Activated B cell treated with CpG ODN at 0.5 μM for 24 hours (primary cell): ENCODE measurements around the gene RAB11FIP3. TPM values are rescaled to one million over a fixed set of nuclear protein-coding genes. Genes with fewer than 3 reads are reported as not detected.
"Not testable (repeated sequence)": the region's sequence is repeated elsewhere in the genome, so short reads cannot be mapped to it uniquely, and the experiment has no call there.

Experiments used
- ATAC-seq: fragments of 200-7000 bp; cut with Tn5 transposase; one replicate; pipeline ENCODE4 v1.10.0; 2021; ENCODE audit warnings: low read depth, mild to moderate bottlenecking, moderate library complexity
- CTCF ChIA-PET: fragments of 350-600 bp; sonication (Branson Sonifier 250); formaldehyde crosslinking; loops from one replicate; lab custom pipeline; 2021; ENCODE audit warnings: antibody characterized with exemption; lab: Charles Lee
- POLR2A ChIA-PET: fragments of 350-600 bp; sonication (Branson Sonifier 250); formaldehyde crosslinking; loops from one replicate; lab custom pipeline; 2021; ENCODE audit warnings: antibody characterized with exemption; lab: Charles Lee
- DNase-seq: peaks from one replicate; pipeline ENCODE4 v3.0.0; 2022
- H3K27ac Mint-ChIP-seq: one replicate; pipeline ENCODE4 v1.8.0; 2020; ENCODE audit warnings: mixed read lengths
- H3K27me3 Mint-ChIP-seq: one replicate; pipeline ENCODE4 v1.8.0; 2021; ENCODE audit warnings: mixed read lengths
- H3K36me3 Mint-ChIP-seq: one replicate; pipeline ENCODE4 v1.8.0; 2021; ENCODE audit warnings: low read depth, mixed read lengths
- H3K4me1 Mint-ChIP-seq: one replicate; pipeline ENCODE4 v1.8.0; 2021; ENCODE audit warnings: mixed read lengths
- H3K4me3 Mint-ChIP-seq: one replicate; pipeline ENCODE4 v1.8.0; 2020; ENCODE audit warnings: mild to moderate bottlenecking, mixed read lengths
- H3K9me3 Mint-ChIP-seq: one replicate; pipeline ENCODE4 v1.8.0; 2020; ENCODE audit warnings: mixed read lengths
- intact Hi-C: fragments of 100-400 bp; cut with micrococcal nuclease; formaldehyde crosslinking; loops from one replicate; pipeline ENCODE4 v1.15.1; 2024
- total RNA-seq: library from RNA; stranded (reverse); gene quantifications from 2 replicates; pipeline ENCODE4 v1.2.3, GENCODE V29; 2022
- TF ChIP-seq, protein P1 (sequence below): fragments of 200-600 bp; IDR thresholded peaks from one replicate; pipeline ENCODE4 v1.8.0; 2022; ENCODE audit warnings: antibody characterized with exemption, mild to moderate bottlenecking

Gene RAB11FIP3
- total RNA-seq, 1 donor from 2014 or later, result 35.4 TPM

GRCh38 chr16:489606-490005 lies 64.2 kb downstream of the RAB11FIP3 start:
- ATAC-seq (no peak), DNase-seq (no peak)
- ChIA-PET CTCF (no interaction called here), POLR2A (no interaction called here)
- peaks cover 36% of the 10 kb centered on the region for H3K36me3 Mint-ChIP-seq
- TF ChIP-seq, protein P1, sequence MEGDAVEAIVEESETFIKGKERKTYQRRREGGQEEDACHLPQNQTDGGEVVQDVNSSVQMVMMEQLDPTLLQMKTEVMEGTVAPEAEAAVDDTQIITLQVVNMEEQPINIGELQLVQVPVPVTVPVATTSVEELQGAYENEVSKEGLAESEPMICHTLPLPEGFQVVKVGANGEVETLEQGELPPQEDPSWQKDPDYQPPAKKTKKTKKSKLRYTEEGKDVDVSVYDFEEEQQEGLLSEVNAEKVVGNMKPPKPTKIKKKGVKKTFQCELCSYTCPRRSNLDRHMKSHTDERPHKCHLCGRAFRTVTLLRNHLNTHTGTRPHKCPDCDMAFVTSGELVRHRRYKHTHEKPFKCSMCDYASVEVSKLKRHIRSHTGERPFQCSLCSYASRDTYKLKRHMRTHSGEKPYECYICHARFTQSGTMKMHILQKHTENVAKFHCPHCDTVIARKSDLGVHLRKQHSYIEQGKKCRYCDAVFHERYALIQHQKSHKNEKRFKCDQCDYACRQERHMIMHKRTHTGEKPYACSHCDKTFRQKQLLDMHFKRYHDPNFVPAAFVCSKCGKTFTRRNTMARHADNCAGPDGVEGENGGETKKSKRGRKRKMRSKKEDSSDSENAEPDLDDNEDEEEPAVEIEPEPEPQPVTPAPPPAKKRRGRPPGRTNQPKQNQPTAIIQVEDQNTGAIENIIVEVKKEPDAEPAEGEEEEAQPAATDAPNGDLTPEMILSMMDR, result no peak
- no peaks in the 10 kb centered on the region for H3K4me1 Mint-ChIP-seq
- intact Hi-C loops, result no loop called here
- no peaks in the 10 kb centered on the region for H3K9me3 Mint-ChIP-seq
- H3K27ac Mint-ChIP-seq, result no peak overlapping the region
- no peak overlapping the region for H3K4me3 Mint-ChIP-seq
- H3K27me3 Mint-ChIP-seq, result no peaks in the 10 kb centered on the region

GRCh38 chr16:490768-491167 lies 65.3 kb downstream of the RAB11FIP3 start:
- H3K27ac Mint-ChIP-seq, result no peak overlapping the region
- TF ChIP-seq, protein P1, result no peak
- ATAC-seq (no peak), DNase-seq (no peak)
- peaks cover 33% of the 10 kb centered on the region for H3K36me3 Mint-ChIP-seq
- ChIA-PET CTCF (no interaction called here), POLR2A (no interaction called here)
- H3K4me3 Mint-ChIP-seq, result no peak overlapping the region
- intact Hi-C loops, result no loop called here
- no peaks in the 10 kb centered on the region for H3K9me3 Mint-ChIP-seq
- H3K4me1 Mint-ChIP-seq, result no peaks in the 10 kb centered on the region
- no peaks in the 10 kb centered on the region for H3K27me3 Mint-ChIP-seq

GRCh38 chr16:491220-491919 lies 65.9 kb downstream of the RAB11FIP3 start:
- CTCF ChIA-PET, result no interaction called here
- peak; percentile 34 for ATAC-seq
- TF ChIP-seq, protein P1, result no peak
- no peak overlapping the region for H3K27ac Mint-ChIP-seq
- POLR2A ChIA-PET, result no interaction called here
- H3K9me3 Mint-ChIP-seq, result no peaks in the 10 kb centered on the region
- peaks cover 32% of the 10 kb centered on the region for H3K36me3 Mint-ChIP-seq
- DNase-seq, result no peak
- H3K27me3 Mint-ChIP-seq, result no peaks in the 10 kb centered on the region
- H3K4me1 Mint-ChIP-seq, result no peaks in the 10 kb centered on the region
- intact Hi-C loops, result no loop called here
- no peak overlapping the region for H3K4me3 Mint-ChIP-seq

GRCh38 chr16:492211-492875 lies 66.9 kb downstream of the RAB11FIP3 start:
- intact Hi-C loops, result no loop called here
- Mint-ChIP-seq H3K9me3 (no peaks in the 10 kb centered on the region), H3K27me3 (no peaks in the 10 kb centered on the region), H3K4me3 (no peak overlapping the region), H3K36me3 (peaks cover 31% of the 10 kb centered on the region), H3K27ac (no peak overlapping the region), H3K4me1 (no peaks in the 10 kb centered on the region)
- ATAC-seq, result peak; percentile 21
- ChIA-PET POLR2A (no interaction called here), CTCF (no interaction called here)
- no peak for DNase-seq
- TF ChIP-seq, protein P1, result no peak

GRCh38 chr16:494676-495075 lies 69.2 kb downstream of the RAB11FIP3 start:
- peaks cover 23% of the 10 kb centered on the region for H3K36me3 Mint-ChIP-seq
- H3K4me1 Mint-ChIP-seq, DNase-seq, POLR2A ChIA-PET, ATAC-seq, H3K9me3 Mint-ChIP-seq, H3K27me3 Mint-ChIP-seq, intact Hi-C loops, H3K27ac Mint-ChIP-seq, H3K4me3 Mint-ChIP-seq: not testable (repeated sequence)
- CTCF ChIA-PET, result interaction anchor here (1.7 kb wide), 1 partner anchor 101 kb away, joined by 4 read pairs; no protein-coding TSS in a partner anchor
